Measurements from ENCODE around the gene RICTOR. TPM values are rescaled to one million over a fixed set of nuclear protein-coding genes. Genes with fewer than 3 reads are reported as not detected.
"Not testable (repeated sequence)": the region's sequence is repeated elsewhere in the genome, so short reads cannot be mapped to it uniquely, and the experiment has no call there.

RICTOR gene
- polyA plus RNA-seq, 1 donor from 2014 or later, result 12.9 TPM

GRCh38 chr5:39040875-39041274, 33.3 kb downstream of the RICTOR start:
- Histone ChIP-seq H3K9me3 (ENCODE audit: low read length) (no peaks in the 10 kb centered on the region), H3K9me2 (ENCODE audit: insufficient read depth, low read length) (no peaks in the 10 kb centered on the region), H2AFZ (ENCODE audit: low read depth, low read length) (no peak overlapping the region), H3K79me2 (replicated peaks; ENCODE audit: insufficient read depth, low read length) (peaks cover 23% of the 10 kb centered on the region), H3K4me2 (ENCODE audit: low read length) (no peak overlapping the region), H3K27ac (ENCODE audit: low read length) (no peak overlapping the region), H3F3A (ENCODE audit: insufficient read depth, low read length, poor library complexity, severe bottlenecking) (no peaks in the 10 kb centered on the region), H3K36me3 (ENCODE audit: insufficient read depth, low read length) (no peaks in the 10 kb centered on the region), H3K4me3 (ENCODE audit: low read length) (no peak overlapping the region), H4K20me1 (ENCODE audit: insufficient read depth) (no peaks in the 10 kb centered on the region), H3K27me3 (ENCODE audit: insufficient read depth, low read depth, low read length) (no peaks in the 10 kb centered on the region), H3K9ac (ENCODE audit: low read length) (no peak overlapping the region)
- no peak for TF ChIP-seq CTCF (IDR thresholded peaks at IDR 0.05; ENCODE audit: poor library complexity, severe bottlenecking)
- no peak for TF ChIP-seq POLR2AphosphoS5 (IDR thresholded peaks at IDR 0.05)
- no peak for TF ChIP-seq EP300 (conservative IDR thresholded peaks at IDR 0.05; ENCODE audit: poor library complexity, severe bottlenecking)
- TF ChIP-seq RAD21 (conservative IDR thresholded peaks at IDR 0.05), result no peak
- TF ChIP-seq EZH2 (IDR thresholded peaks at IDR 0.05; ENCODE audit: borderline replicate concordance, insufficient read depth, low read length, poor library complexity, severe bottlenecking), result no peak
- TF ChIP-seq REST (IDR thresholded peaks at IDR 0.05; ENCODE audit: borderline replicate concordance), result no peak
- TF ChIP-seq MXI1 (conservative IDR thresholded peaks at IDR 0.05; ENCODE audit: poor library complexity, severe bottlenecking), result no peak
- no peak for TF ChIP-seq TAF1 (IDR thresholded peaks at IDR 0.05; ENCODE audit: low read depth)
- TF ChIP-seq SMC3 (conservative IDR thresholded peaks at IDR 0.05; ENCODE audit: poor library complexity), result no peak

- not testable (repeated sequence) for H3K9me2 ChIP-seq (ENCODE audit: insufficient read depth, low read length)
These were observed 39.7 kb downstream of the RICTOR start for GRCh38 chr5:39034493-39034892.

GRCh38 chr5:39031041-39031440, 43.2 kb downstream of the RICTOR start:
- Histone ChIP-seq H3K27me3 (ENCODE audit: insufficient read depth, low read depth, low read length) (no peaks in the 10 kb centered on the region), H3K9ac (ENCODE audit: low read length) (no peak overlapping the region), H3K4me3 (ENCODE audit: low read length) (no peak overlapping the region), H2AFZ (ENCODE audit: low read depth, low read length) (no peak overlapping the region), H3K9me2 (ENCODE audit: insufficient read depth, low read length) (no peaks in the 10 kb centered on the region), H3K9me3 (ENCODE audit: low read length) (no peaks in the 10 kb centered on the region), H4K20me1 (ENCODE audit: insufficient read depth) (no peaks in the 10 kb centered on the region), H3K4me2 (ENCODE audit: low read length) (no peak overlapping the region), H3K79me2 (replicated peaks; ENCODE audit: insufficient read depth, low read length) (peaks cover 22% of the 10 kb centered on the region), H3F3A (ENCODE audit: insufficient read depth, low read length, poor library complexity, severe bottlenecking) (no peaks in the 10 kb centered on the region), H3K36me3 (ENCODE audit: insufficient read depth, low read length) (peaks cover 5% of the 10 kb centered on the region), H3K27ac (ENCODE audit: low read length) (no peak overlapping the region)
- TF ChIP-seq POLR2AphosphoS5 (IDR thresholded peaks at IDR 0.05) (no peak), MXI1 (conservative IDR thresholded peaks at IDR 0.05; ENCODE audit: poor library complexity, severe bottlenecking) (no peak), REST (IDR thresholded peaks at IDR 0.05; ENCODE audit: borderline replicate concordance) (no peak), SMC3 (conservative IDR thresholded peaks at IDR 0.05; ENCODE audit: poor library complexity) (no peak), CTCF (IDR thresholded peaks at IDR 0.05; ENCODE audit: poor library complexity, severe bottlenecking) (no peak), EZH2 (IDR thresholded peaks at IDR 0.05; ENCODE audit: borderline replicate concordance, insufficient read depth, low read length, poor library complexity, severe bottlenecking) (no peak), RAD21 (conservative IDR thresholded peaks at IDR 0.05) (no peak), TAF1 (IDR thresholded peaks at IDR 0.05; ENCODE audit: low read depth) (no peak), EP300 (conservative IDR thresholded peaks at IDR 0.05; ENCODE audit: poor library complexity, severe bottlenecking) (no peak)

More at GRCh38 chr5:39034493-39034892, 39.7 kb downstream of the RICTOR start:
- H3K79me2 ChIP-seq (replicated peaks; ENCODE audit: insufficient read depth, low read length), result peaks cover 13% of the 10 kb centered on the region
- H3K4me3 ChIP-seq (ENCODE audit: low read length); H3K9ac ChIP-seq (ENCODE audit: low read length); H3K4me2 ChIP-seq (ENCODE audit: low read length); H2AFZ ChIP-seq (ENCODE audit: low read depth, low read length); H3K36me3 ChIP-seq (ENCODE audit: insufficient read depth, low read length); H3F3A ChIP-seq (ENCODE audit: insufficient read depth, low read length, poor library complexity, severe bottlenecking); H3K27me3 ChIP-seq (ENCODE audit: insufficient read depth, low read depth, low read length); H3K27ac ChIP-seq (ENCODE audit: low read length); H3K9me3 ChIP-seq (ENCODE audit: low read length); H4K20me1 ChIP-seq (ENCODE audit: insufficient read depth): not testable (repeated sequence)

Measured in neural cell (in vitro differentiated cells).